GM12872 (cell line): Measurements from ENCODE around the gene ARF1.

Experiments
- CTCF ChIP-seq: IDR thresholded peaks from 3 replicates; pipeline ENCODE4 v1.5.1; 2011; ENCODE audit warnings: low read depth, mild to moderate bottlenecking, low read length, moderate library complexity; ENCODE audit not compliant: insufficient read depth

Gene ARF1

GRCh38 chr1:228092342-228093049 is 10.0 kb downstream of the ARF1 start:
- no peak for TF ChIP-seq CTCF

GRCh38 chr1:228093050-228093906 is 10.8 kb downstream of the ARF1 start:
- TF ChIP-seq CTCF: no peak

- no peak for TF ChIP-seq CTCF
Observed at GRCh38 chr1:228094432-228095016, 12.0 kb downstream of the ARF1 start.

GRCh38 chr1:228095161-228095560 is 12.7 kb downstream of the ARF1 start:
- no peak for TF ChIP-seq CTCF

GRCh38 chr1:228095938-228096337 is 13.4 kb downstream of the ARF1 start:
- TF ChIP-seq CTCF: no peak

GRCh38 chr1:228096416-228097332 is 14.2 kb downstream of the ARF1 start:
- TF ChIP-seq CTCF: no peak
